CD8-positive, alpha-beta memory T cell (primary cell): Measurements from ENCODE around the gene NDP. TPM values are rescaled to one million over a fixed set of nuclear protein-coding genes. Genes with fewer than 3 reads are reported as not detected.

Source experiments
- CTCF ChIA-PET: fragments of 350-600 bp; sonication (Branson Sonifier 250); formaldehyde crosslinking; loops from one replicate; lab custom pipeline; 2021; ENCODE audit warnings: antibody characterized with exemption; lab: Charles Lee
- POLR2A ChIA-PET: fragments of 350-600 bp; sonication (Branson Sonifier 250); formaldehyde crosslinking; loops from one replicate; lab custom pipeline; 2021; ENCODE audit warnings: antibody characterized with exemption; lab: Charles Lee
- DNase-seq, 5 donors: peaks; one replicate each; pipeline versions ENCODE4 v3.0.0 to v3.0.0-alpha.2; 2020 to 2022; ENCODE audit warnings: mixed read lengths in 1 of 5
- H3K27ac ChIP-seq: one replicate; pipeline ENCODE4 v1.7.0; 2013; ENCODE audit warnings: low read depth, mild to moderate bottlenecking, low read length, moderate library complexity
- H3K27me3 ChIP-seq: 2 replicates; pipeline ENCODE4 v1.7.0; 2013; ENCODE audit warnings: low read length, mild to moderate bottlenecking; ENCODE audit not compliant: insufficient read depth, poor library complexity, severe bottlenecking
- H3K36me3 ChIP-seq: 2 replicates; pipeline ENCODE4 v1.7.0; 2013; ENCODE audit warnings: mild to moderate bottlenecking, low read length, moderate library complexity; ENCODE audit not compliant: insufficient read depth
- H3K4me1 ChIP-seq: 2 replicates; pipeline ENCODE4 v1.7.0; 2013; ENCODE audit warnings: mild to moderate bottlenecking, low read length, moderate library complexity; ENCODE audit not compliant: insufficient read depth
- H3K4me3 ChIP-seq: 2 replicates; pipeline ENCODE4 v1.7.0; 2013; ENCODE audit warnings: mild to moderate bottlenecking, low read length
- H3K9me3 ChIP-seq: 2 replicates; pipeline ENCODE4 v1.7.0; 2013; ENCODE audit warnings: mild to moderate bottlenecking, low read length
- H3K27ac Mint-ChIP-seq, 8 donors: one replicate each; pipeline ENCODE4 v1.8.0; 2020 to 2021; ENCODE audit warnings: mixed read lengths in 8 of 8, mild to moderate bottlenecking in 6 of 8, inconsistent platforms in 3 of 8, moderate library complexity in 3 of 8
- H3K27me3 Mint-ChIP-seq, 2 donors: one replicate each; pipeline ENCODE4 v1.8.0; 2020 to 2021; ENCODE audit warnings: mixed read lengths in 2 of 2, mild to moderate bottlenecking in 1 of 2, moderate library complexity in 1 of 2
- H3K36me3 Mint-ChIP-seq, 3 donors: one replicate each; pipeline ENCODE4 v1.8.0; 2020 to 2021; ENCODE audit warnings: mixed read lengths in 3 of 3, inconsistent platforms in 1 of 3, mild to moderate bottlenecking in 1 of 3
- H3K4me1 Mint-ChIP-seq, 3 donors: one replicate each; pipeline ENCODE4 v1.8.0; 2020 to 2021; ENCODE audit warnings: mixed read lengths in 3 of 3, inconsistent platforms in 1 of 3, mild to moderate bottlenecking in 1 of 3
- H3K4me3 Mint-ChIP-seq, 7 donors: one replicate each; pipeline ENCODE4 v1.8.0; 2020 to 2021; ENCODE audit warnings: mixed read lengths in 7 of 7, mild to moderate bottlenecking in 6 of 7, moderate library complexity in 4 of 7, inconsistent platforms in 2 of 7
- H3K9me3 Mint-ChIP-seq, 5 donors: one replicate each; pipeline ENCODE4 v1.8.0; 2020 to 2022; ENCODE audit warnings: mixed read lengths in 5 of 5, mild to moderate bottlenecking in 3 of 5, moderate library complexity in 2 of 5, inconsistent platforms in 1 of 5
- polyA plus RNA-seq: library from polyadenylated mRNA; unstranded; fragments of 300-500 nt; fragmentation: Illumina TruSeq; gene quantifications from one replicate; pipeline ENCODE4 v1.2.3, GENCODE V29; 2021
- total RNA-seq, 2 experiments: library from RNA; stranded (reverse); gene quantifications; one replicate each; pipeline ENCODE4 v1.2.3, GENCODE V29; 2021

The NDP gene
- total and polyA plus RNA-seq, 3 experiments from 2014 or later = not detected

- Mint-ChIP-seq H3K4me3 (no peak overlapping the region), H3K27me3 (peaks cover 15 to 31% of the 10 kb centered on the region in 2 donors), H3K36me3 (no peaks in the 10 kb centered on the region), H3K9me3 (no peaks in the 10 kb centered on the region), H3K27ac (no peak overlapping the region), H3K4me1 (peaks cover 3 to 9% (median 7%) of the 10 kb centered on the region in 3 donors)
- ChIA-PET CTCF (no interaction called here), POLR2A (no interaction called here)
- Histone ChIP-seq H3K4me1 (no peaks in the 10 kb centered on the region), H3K9me3 (no peaks in the 10 kb centered on the region), H3K36me3 (no peaks in the 10 kb centered on the region), H3K27me3 (no peaks in the 10 kb centered on the region), H3K27ac (no peak overlapping the region), H3K4me3 (no peak overlapping the region)
- DNase-seq = no peak
Measured at GRCh38 chrX:43968359-43968781, 4.8 kb downstream of the NDP start.

- CTCF ChIA-PET = interaction anchor here (1.4 kb wide), 1 partner anchor 13 kb away, joined by 4 read pairs; no protein-coding TSS in a partner anchor
- DNase-seq = no peak
Measured at GRCh38 chrX:43964936-43965335, 8.3 kb downstream of the NDP start.

DNA sequence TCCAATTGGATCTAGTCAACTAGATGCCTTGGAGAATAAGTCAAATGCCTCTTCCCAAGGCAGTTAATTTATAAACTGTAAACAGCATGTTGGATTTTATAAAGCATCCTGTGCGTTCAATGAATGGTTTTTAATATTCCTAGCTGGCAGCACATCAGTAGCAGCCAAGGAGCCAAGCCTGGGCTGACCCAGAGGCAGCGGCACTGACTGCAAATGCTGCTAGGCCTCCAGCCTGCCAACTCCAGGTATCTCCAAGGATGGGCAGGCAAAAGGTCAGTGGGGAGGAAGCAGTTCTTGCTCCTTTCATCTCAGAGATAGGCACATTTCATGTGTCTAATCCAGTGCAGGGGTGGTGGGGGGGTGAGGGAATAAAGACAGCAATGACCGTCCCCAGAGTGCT, 9.5 kb downstream of the NDP start:
- Mint-ChIP-seq H3K9me3 (peaks cover 0 to 2% (median 0%) of the 10 kb centered on the region in 5 donors), H3K36me3 (peaks cover 0 to 3% (median 0%) of the 10 kb centered on the region in 3 donors), H3K27ac (no peak overlapping the region), H3K4me1 (peaks cover 0 to under 1% (median under 1%) of the 10 kb centered on the region in 3 donors), H3K4me3 (no peak overlapping the region), H3K27me3 (peaks cover 0 to 8% of the 10 kb centered on the region in 2 donors)
- Histone ChIP-seq H3K4me1 (no peaks in the 10 kb centered on the region), H3K9me3 (no peaks in the 10 kb centered on the region), H3K27me3 (no peaks in the 10 kb centered on the region), H3K36me3 (no peaks in the 10 kb centered on the region), H3K27ac (no peak overlapping the region), H3K4me3 (no peak overlapping the region)
- DNase-seq = no peak
- ChIA-PET CTCF (interaction anchor here (1.4 kb wide), 1 partner anchor 14 kb away, joined by 4 read pairs; no protein-coding TSS in a partner anchor), POLR2A (no interaction called here)

More at GRCh38 chrX:43964936-43965335, 8.3 kb downstream of the NDP start:
- H3K27me3 ChIP-seq = no peaks in the 10 kb centered on the region
- no peak overlapping the region for H3K27ac Mint-ChIP-seq
- H3K9me3 ChIP-seq = no peaks in the 10 kb centered on the region
- H3K27ac ChIP-seq = no peak overlapping the region
- H3K4me3 Mint-ChIP-seq = no peak overlapping the region
- H3K36me3 Mint-ChIP-seq = peaks cover 0 to 3% (median 0%) of the 10 kb centered on the region in 3 donors
- H3K36me3 ChIP-seq = no peaks in the 10 kb centered on the region
- peaks cover 0 to 2% (median 0%) of the 10 kb centered on the region in 5 donors for H3K9me3 Mint-ChIP-seq
- H3K4me3 ChIP-seq = no peak overlapping the region
- no peaks in the 10 kb centered on the region for H3K4me1 Mint-ChIP-seq
- POLR2A ChIA-PET = no interaction called here
- no peaks in the 10 kb centered on the region for H3K4me1 ChIP-seq
- H3K27me3 Mint-ChIP-seq = peaks cover 0 to 14% of the 10 kb centered on the region in 2 donors

- no peaks in the 10 kb centered on the region for H3K4me1 ChIP-seq
- peaks cover 0 to 12% of the 10 kb centered on the region in 2 donors for H3K27me3 Mint-ChIP-seq
- H3K9me3 Mint-ChIP-seq = peaks cover 0 to 2% (median 0%) of the 10 kb centered on the region in 5 donors
- no peak overlapping the region for H3K27ac ChIP-seq
- H3K4me3 Mint-ChIP-seq = no peak overlapping the region
- no peaks in the 10 kb centered on the region for H3K36me3 ChIP-seq
- peaks cover 0 to 3% (median 0%) of the 10 kb centered on the region in 3 donors for H3K36me3 Mint-ChIP-seq
- CTCF ChIA-PET = no interaction called here
- H3K27me3 ChIP-seq = no peaks in the 10 kb centered on the region
- POLR2A ChIA-PET = no interaction called here
- no peak overlapping the region for H3K4me3 ChIP-seq
- H3K27ac Mint-ChIP-seq = no peak overlapping the region
- peaks cover 3 to 7% (median 5%) of the 10 kb centered on the region in 3 donors for H3K4me1 Mint-ChIP-seq
- no peaks in the 10 kb centered on the region for H3K9me3 ChIP-seq
- DNase-seq = no peak
Measured at GRCh38 chrX:43962636-43963035, 10.6 kb downstream of the NDP start.

GRCh38 chrX:43961699-43962098, 11.5 kb downstream of the NDP start:
- Histone ChIP-seq H3K9me3 (no peaks in the 10 kb centered on the region), H3K27ac (no peak overlapping the region), H3K4me3 (no peak overlapping the region), H3K36me3 (no peaks in the 10 kb centered on the region), H3K27me3 (no peaks in the 10 kb centered on the region), H3K4me1 (no peaks in the 10 kb centered on the region)
- peaks cover 0 to 12% of the 10 kb centered on the region in 2 donors for H3K27me3 Mint-ChIP-seq
- H3K4me3 Mint-ChIP-seq = no peak overlapping the region
- peaks cover 3 to 7% (median 5%) of the 10 kb centered on the region in 3 donors for H3K4me1 Mint-ChIP-seq
- H3K27ac Mint-ChIP-seq = no peak overlapping the region
- DNase-seq = no peak
- peaks cover 0 to 3% (median 0%) of the 10 kb centered on the region in 3 donors for H3K36me3 Mint-ChIP-seq
- CTCF ChIA-PET = interaction anchor here (0.6 kb wide), 1 partner anchor 790 kb away, joined by 3 read pairs; no protein-coding TSS in a partner anchor
- POLR2A ChIA-PET = no interaction called here
- peaks cover 0 to 2% (median 0%) of the 10 kb centered on the region in 5 donors for H3K9me3 Mint-ChIP-seq

GRCh38 chrX:43958529-43958928, 14.7 kb downstream of the NDP start:
- Mint-ChIP-seq H3K27me3 (peaks cover 5 to 14% of the 10 kb centered on the region in 2 donors), H3K4me1 (peaks cover 3 to 7% (median 5%) of the 10 kb centered on the region in 3 donors), H3K4me3 (no peak overlapping the region), H3K36me3 (peaks cover 0 to 3% (median 0%) of the 10 kb centered on the region in 3 donors), H3K9me3 (peaks cover 0 to 2% (median 0%) of the 10 kb centered on the region in 5 donors), H3K27ac (peak overlapping the region in 2 of 8 donors; percentile 1 to 15)
- Histone ChIP-seq H3K9me3 (no peaks in the 10 kb centered on the region), H3K4me3 (no peak overlapping the region), H3K4me1 (no peaks in the 10 kb centered on the region), H3K27me3 (no peaks in the 10 kb centered on the region), H3K27ac (no peak overlapping the region), H3K36me3 (no peaks in the 10 kb centered on the region)
- DNase-seq = peak in 4 of 5 donors; percentile 1 to 47 (median 39)
- ChIA-PET CTCF (interaction anchor here (0.9 to 2.7 kb wide), 9 partner anchors 8 to 581 kb away, joined by 3 to 23 read pairs (median 4); no protein-coding TSS in a partner anchor), POLR2A (no interaction called here)

DNA sequence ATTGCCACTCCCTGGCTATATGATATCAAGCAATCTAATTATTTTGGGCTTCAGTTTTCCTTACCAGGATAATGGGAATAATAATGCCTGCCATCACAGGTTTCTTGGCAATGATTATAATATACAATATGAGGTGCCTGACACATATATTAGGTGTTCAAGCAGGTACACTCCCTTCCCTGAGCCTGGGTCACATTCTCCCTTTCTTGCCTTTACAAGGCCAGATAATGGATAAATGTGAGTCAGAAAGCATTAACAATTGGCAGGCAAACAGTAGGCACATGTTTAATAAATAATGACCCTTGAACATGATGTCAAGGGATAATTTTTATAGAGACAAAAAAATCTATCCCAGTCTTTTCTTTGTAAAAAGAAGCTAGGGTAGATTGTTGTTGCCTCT, 17.2 kb downstream of the NDP start:
- DNase-seq = no peak
- Histone ChIP-seq H3K27ac (no peak overlapping the region), H3K27me3 (no peaks in the 10 kb centered on the region), H3K4me3 (no peak overlapping the region), H3K36me3 (no peaks in the 10 kb centered on the region), H3K9me3 (no peaks in the 10 kb centered on the region), H3K4me1 (no peaks in the 10 kb centered on the region)
- peaks cover 3 to 7% (median 5%) of the 10 kb centered on the region in 3 donors for H3K4me1 Mint-ChIP-seq
- CTCF ChIA-PET = no interaction called here
- H3K9me3 Mint-ChIP-seq = no peaks in the 10 kb centered on the region
- H3K27ac Mint-ChIP-seq = no peak overlapping the region
- H3K27me3 Mint-ChIP-seq = peaks cover 5 to 15% of the 10 kb centered on the region in 2 donors
- no peak overlapping the region for H3K4me3 Mint-ChIP-seq
- no peaks in the 10 kb centered on the region for H3K36me3 Mint-ChIP-seq
- POLR2A ChIA-PET = no interaction called here

GRCh38 chrX:43953218-43953617, 20.0 kb downstream of the NDP start:
- Histone ChIP-seq H3K4me3 (no peak overlapping the region), H3K9me3 (no peaks in the 10 kb centered on the region), H3K4me1 (no peaks in the 10 kb centered on the region), H3K27ac (no peak overlapping the region), H3K36me3 (no peaks in the 10 kb centered on the region), H3K27me3 (no peaks in the 10 kb centered on the region)
- Mint-ChIP-seq H3K9me3 (no peaks in the 10 kb centered on the region), H3K4me3 (no peak overlapping the region), H3K4me1 (peaks cover 4 to 9% (median 7%) of the 10 kb centered on the region in 3 donors), H3K27me3 (peaks cover 5 to 13% of the 10 kb centered on the region in 2 donors), H3K27ac (no peak overlapping the region), H3K36me3 (no peaks in the 10 kb centered on the region)
- ChIA-PET CTCF (no interaction called here), POLR2A (no interaction called here)
- no peak for DNase-seq
